K562 (cell line): Measurements from ENCODE around the gene HIP1R. TPM values are rescaled to one million over a fixed set of nuclear protein-coding genes. Genes with fewer than 3 reads are reported as not detected.
A peak's percentile ranks its signal among the peaks of the same experiment; 100 is the strongest.

ENCODE experiments used
- CREB1 ChIP-seq, 2 experiments: sonication (generic) in 1 of 2; formaldehyde crosslinking in 1 of 2; IDR thresholded peaks; 2 replicates each; pipeline versions ENCODE4 v1.6.1 to v1.8.0; 2012 to 2022; ENCODE audit warnings: inconsistent platforms in 1 of 2, mild to moderate bottlenecking in 1 of 2, missing genetic modification reagents in 1 of 2, moderate library complexity in 1 of 2
- CTCF ChIP-seq, 3 experiments: IDR thresholded peaks in 2 of 3; conservative IDR thresholded peaks in 1 of 3; 2 replicates each; pipeline ENCODE4 v1.5.1; 2011 to 2012; ENCODE audit warnings: low read length in 3 of 3, mild to moderate bottlenecking in 3 of 3, control low read depth in 2 of 3, improper control_type of control experiment in 1 of 3, inconsistent platforms in 1 of 3, low read depth in 1 of 3, mixed read lengths in 1 of 3, moderate library complexity in 1 of 3; ENCODE audit not compliant: insufficient read depth in 2 of 3
- CTCFL ChIP-seq: IDR thresholded peaks from 2 replicates; pipeline ENCODE4 v1.6.1; 2011; ENCODE audit warnings: borderline replicate concordance, low read depth, mild to moderate bottlenecking, moderate library complexity, low read length; ENCODE audit not compliant: insufficient read depth, poor library complexity, severe bottlenecking
- ELF1 ChIP-seq: fragments of 200-800 bp; sonication (Bioruptor generic); IDR thresholded peaks from 2 replicates; pipeline ENCODE4 v1.6.1; 2016; ENCODE audit warnings: missing genetic modification characterization, missing compliant biosample characterization
- ESRRB ChIP-seq: fragments of 250-450 bp; sonication (Bioruptor Pico); IDR thresholded peaks from 2 replicates; pipeline ENCODE4 v1.5.0; 2020; ENCODE audit warnings: mild to moderate bottlenecking, moderate library complexity, borderline replicate concordance
- HDAC3 ChIP-seq: fragments of 450-650 bp; IDR thresholded peaks from 2 replicates; pipeline ENCODE4 v1.6.1; 2018; ENCODE audit warnings: borderline replicate concordance, mild to moderate bottlenecking, moderate library complexity; ENCODE audit not compliant: partially characterized antibody
- KLF6 ChIP-seq: fragments of 250-450 bp; sonication (Bioruptor Pico); IDR thresholded peaks from 2 replicates; pipeline ENCODE4 v1.4.0; 2020; ENCODE audit warnings: mild to moderate bottlenecking, moderate library complexity, borderline replicate concordance
- NELFE ChIP-seq: IDR thresholded peaks from 2 replicates; pipeline ENCODE4 v1.6.1; 2011; ENCODE audit warnings: mild to moderate bottlenecking; ENCODE audit not compliant: insufficient read depth, insufficient read length
- NFRKB ChIP-seq: fragments of 450-650 bp; IDR thresholded peaks from 2 replicates; pipeline ENCODE4 v1.6.1; 2016; ENCODE audit warnings: low read depth
- OTX1 ChIP-seq: fragments of 450-650 bp; formaldehyde crosslinking; IDR thresholded peaks from 2 replicates; pipeline ENCODE4 v1.4.0; 2022; ENCODE audit warnings: mild to moderate bottlenecking
- PCBP2 ChIP-seq: fragments of 200-400 bp; formaldehyde crosslinking; IDR thresholded peaks from 2 replicates; pipeline ENCODE4 v1.6.1; 2018; ENCODE audit warnings: low read length, low read depth, mild to moderate bottlenecking, moderate library complexity; ENCODE audit not compliant: poor library complexity, severe bottlenecking
- PTTG1 ChIP-seq: fragments of 450-650 bp; IDR thresholded peaks from 2 replicates; pipeline ENCODE4 v1.6.1; 2016; ENCODE audit warnings: low read depth, mild to moderate bottlenecking, missing genetic modification characterization, missing compliant biosample characterization
- RFX7 ChIP-seq: fragments of 250-450 bp; sonication (Bioruptor Pico); IDR thresholded peaks from 2 replicates; pipeline ENCODE4 v1.5.1; 2021; ENCODE audit warnings: mild to moderate bottlenecking
- ZBED1 ChIP-seq: IDR thresholded peaks from 2 replicates; pipeline ENCODE4 v1.6.1; 2014
- ZBTB11 ChIP-seq, 3 experiments: fragments of 200-800 bp in 1 of 3; fragments of 250-450 bp in 1 of 3; fragments of 450-650 bp in 1 of 3; sonication (Bioruptor Pico) in 1 of 3; sonication (Bioruptor generic) in 1 of 3; formaldehyde crosslinking in 1 of 3; IDR thresholded peaks; 2 replicates each; pipeline versions ENCODE4 v1.6.1 to v1.8.0; 2016 to 2022; ENCODE audit warnings: mild to moderate bottlenecking in 2 of 3, missing genetic modification characterization in 2 of 3, missing compliant biosample characterization in 1 of 3, moderate library complexity in 1 of 3
- ZBTB17 ChIP-seq: fragments of 450-650 bp; formaldehyde crosslinking; IDR thresholded peaks from 2 replicates; pipeline ENCODE4 v1.4.0; 2020; ENCODE audit warnings: mild to moderate bottlenecking
- ZBTB26 ChIP-seq: fragments of 450-650 bp; formaldehyde crosslinking; IDR thresholded peaks from 2 replicates; pipeline ENCODE4 v1.4.0; 2022; ENCODE audit warnings: missing genetic modification characterization
- ZNF311 ChIP-seq: fragments of 250-450 bp; sonication (Bioruptor Pico); IDR thresholded peaks from 2 replicates; pipeline ENCODE4 v1.4.0; 2020; ENCODE audit warnings: mild to moderate bottlenecking, moderate library complexity
- polyA plus RNA-seq, 8 experiments: library from polyadenylated mRNA; depleted of rRNA in 4 of 8; stranded (reverse) in 5 of 8; unstranded in 3 of 8; fragments of >200 nt; fragmentation: Nextera tagmentation in 2 of 8; fragmentation: Illumina TruSeq in 1 of 8; extraction: Ambion mirVana in 2 of 8; extraction: Trizol in 1 of 8; gene quantifications; 2 replicates each; pipeline versions ENCODE4 v1.2.1 to v1.2.3, GENCODE V29; 2011 to 2014; ENCODE audit warnings: inconsistent platforms in 1 of 8, missing spikeins in 1 of 8
- total RNA-seq, 7 experiments: library from RNA; depleted of rRNA in 6 of 7; stranded (reverse); fragments of >200 nt in 6 of 7; fragmentation: Illumina TruSeq in 2 of 7; extraction: Trizol in 2 of 7; gene quantifications; 2 replicates each; pipeline versions ENCODE4 v1.2.1 to v1.2.3, GENCODE V29; 2011 to 2021; ENCODE audit warnings: low replicate concordance in 1 of 7

Gene HIP1R
- total and polyA plus RNA-seq, 9 of the 15 experiments (the other 6 are each of a cell fraction or from before 2014, with no cell fraction given), result 0.15 to 31.0 (median 14.2) TPM

- peak; percentile 86 to 90 (median 90) for TF ChIP-seq CTCF (IDR thresholded peaks at IDR 0.05 in 2 of 3, conservative IDR thresholded peaks at IDR 0.05 in 1 of 3; ENCODE audit: insufficient read depth in 2 of 3, low read depth in 1 of 3, low read length in 3 of 3)
- no peak for TF ChIP-seq NELFE
- no peak for TF ChIP-seq RFX7 (CRISPR knock-in tag)
- TF ChIP-seq ELF1 (tag), result no peak
- TF ChIP-seq ZBTB26 (CRISPR knock-in tag), result no peak
- no peak for TF ChIP-seq ZNF311 (CRISPR knock-in tag)
- TF ChIP-seq ZBTB17, result 0 out of 2 replicates have a peak, but pooled peaks have one; percentile 36
- TF ChIP-seq HDAC3, result no peak
- no peak for TF ChIP-seq ZBED1
- no peak for TF ChIP-seq OTX1 (CRISPR knock-in tag)
- TF ChIP-seq PCBP2, result no peak
- TF ChIP-seq PTTG1, result no peak
- TF ChIP-seq NFRKB, result no peak
- no peak for TF ChIP-seq ZBTB11 (CRISPR knock-in tag; IDR thresholded peaks at IDR 0.05)
- TF ChIP-seq CREB1 (IDR thresholded peaks at IDR 0.05), result no peak
- TF ChIP-seq CREB1 (CRISPR knock-in tag; IDR thresholded peaks at IDR 0.05), result peak; percentile 26; the same call in 1 of the 2 replicates
- TF ChIP-seq CTCFL, result peak; percentile 31
- no peak for TF ChIP-seq ESRRB (CRISPR knock-in tag)
- TF ChIP-seq KLF6 (CRISPR knock-in tag), result no peak
Measured at GRCh38 chr12:122860040-122860853, 25.0 kb downstream of the HIP1R start (continued).
